SU-DHL-6 (cell line): ENCODE results near the gene PHF24.

Source experiments
- H2AFZ ChIP-seq: fragments of 200-600 bp; sonication (generic); 2 replicates; pipeline ENCODE4 v1.6.1; 2014; ENCODE audit warnings: low read depth, mild to moderate bottlenecking, moderate library complexity, mixed read lengths, antibody characterized with exemption, low read length; ENCODE audit not compliant: severe bottlenecking
- H3F3A ChIP-seq: fragments of 200-600 bp; shearing (Covaris generic); 2 replicates; pipeline ENCODE4 v1.6.0; 2016; ENCODE audit warnings: antibody characterized with exemption, mild to moderate bottlenecking; ENCODE audit not compliant: insufficient read depth
- H3K27ac ChIP-seq: fragments of 200-600 bp; sonication (generic); 2 replicates; pipeline ENCODE4 v1.5.1; 2016; ENCODE audit warnings: low read depth, mild to moderate bottlenecking, low read length, moderate library complexity, mixed read lengths
- H3K27me3 ChIP-seq: fragments of 200-600 bp; sonication (generic), shearing (Covaris generic); 2 replicates; pipeline ENCODE4 v1.6.0; 2014; ENCODE audit warnings: mild to moderate bottlenecking, low read length
- H3K36me3 ChIP-seq: fragments of 200-600 bp; sonication (generic); 2 replicates; pipeline ENCODE4 v1.6.1; 2014; ENCODE audit warnings: mild to moderate bottlenecking, low read length, mixed read lengths
- H3K4me2 ChIP-seq: fragments of 300-600, 200-600 bp; shearing (Covaris generic), sonication (generic); 2 replicates; pipeline ENCODE4 v1.6.0; 2014; ENCODE audit warnings: low read length, low read depth, mild to moderate bottlenecking; ENCODE audit not compliant: poor library complexity, severe bottlenecking
- H3K4me3 ChIP-seq: fragments of 200-600 bp; sonication (generic); 2 replicates; pipeline ENCODE4 v1.5.1; 2014; ENCODE audit warnings: antibody characterized with exemption, low read length, mild to moderate bottlenecking, mixed read lengths; ENCODE audit not compliant: insufficient read depth, poor library complexity, severe bottlenecking
- H3K79me2 ChIP-seq: fragments of 200-600 bp; sonication (generic); 2 replicates; pipeline ENCODE4 v1.6.1; 2014; ENCODE audit warnings: mild to moderate bottlenecking, low read length, moderate library complexity; ENCODE audit not compliant: insufficient read depth
- H3K9ac ChIP-seq: fragments of 200-600 bp; sonication (generic); 2 replicates; pipeline ENCODE4 v1.7.0; 2014; ENCODE audit warnings: mild to moderate bottlenecking, low read length
- H3K9me2 ChIP-seq: fragments of 200-600 bp; sonication (generic); replicated peaks from 2 replicates; pipeline ENCODE4 v1.6.1; 2014; ENCODE audit warnings: low read length; ENCODE audit not compliant: insufficient read depth
- H3K9me3 ChIP-seq: fragments of 200-600 bp; sonication (generic); 2 replicates; pipeline ENCODE4 v1.6.1; 2014; ENCODE audit warnings: low read length, mixed read lengths; ENCODE audit not compliant: insufficient read depth
- H4K20me1 ChIP-seq: fragments of 200-600 bp; sonication (generic); 2 replicates; pipeline ENCODE4 v1.6.1; 2014; ENCODE audit warnings: low read depth, mild to moderate bottlenecking, antibody characterized with exemption, low read length, moderate library complexity, mixed read lengths
- CTCF ChIP-seq: fragments of 200-600 bp; sonication (generic); IDR thresholded peaks from one replicate; pipeline ENCODE4 v1.5.1; 2017; ENCODE audit warnings: antibody characterized with exemption, mild to moderate bottlenecking, low read length, moderate library complexity; ENCODE audit not compliant: insufficient read depth, poor library complexity, severe bottlenecking
- EZH2phosphoT487 ChIP-seq: fragments of 200-600 bp; sonication (generic), shearing (Covaris generic); conservative IDR thresholded peaks from 2 replicates; pipeline ENCODE4 v1.6.1; 2018; ENCODE audit warnings: mild to moderate bottlenecking, antibody characterized with exemption, low read length, moderate library complexity, mixed read lengths

Gene PHF24

GRCh38 chr9:34988218-34989002 lies 30.3 kb downstream of the PHF24 start:
- no peaks in the 10 kb centered on the region for H4K20me1 ChIP-seq
- TF ChIP-seq CTCF: no peak
- no peak overlapping the region for H3K27ac ChIP-seq
- H2AFZ ChIP-seq: peak overlapping the region; percentile 82
- no peaks in the 10 kb centered on the region for H3K27me3 ChIP-seq
- peak overlapping the region; percentile 65 for H3K4me2 ChIP-seq
- no peaks in the 10 kb centered on the region for H3K9me3 ChIP-seq
- no peaks in the 10 kb centered on the region for H3F3A ChIP-seq
- H3K4me3 ChIP-seq: peak overlapping the region; percentile 63
- H3K79me2 ChIP-seq: no peaks in the 10 kb centered on the region
- no peaks in the 10 kb centered on the region for H3K9me2 ChIP-seq
- H3K9ac ChIP-seq: peak overlapping the region; percentile 60
- no peaks in the 10 kb centered on the region for H3K36me3 ChIP-seq

GRCh38 chr9:34989003-34989945 lies 31.2 kb downstream of the PHF24 start, which contains the start of gene DNAJB5:
Gene DNAJB5, plus strand, starts transcription at chr9:34989745. Its CDS starts 886 bp downstream, at chr9:34990631.
- H3K27ac ChIP-seq: 0 out of 2 replicates have a peak within 1 kb of the TSS, but pooled peaks have one; percentile 3
- H3K36me3 ChIP-seq: no peaks in the 10 kb centered on the region
- H3F3A ChIP-seq: no peaks in the 10 kb centered on the region
- H3K9me3 ChIP-seq: no peaks in the 10 kb centered on the region
- peak within 1 kb of the TSS; percentile 78 for H3K4me3 ChIP-seq
- no peaks in the 10 kb centered on the region for H4K20me1 ChIP-seq
- H3K4me2 ChIP-seq: peak within 1 kb of the TSS; percentile 65
- no peaks in the 10 kb centered on the region for H3K9me2 ChIP-seq
- H3K79me2 ChIP-seq: no peaks in the 10 kb centered on the region
- H2AFZ ChIP-seq: peak within 1 kb of the TSS; percentile 82
- H3K9ac ChIP-seq: peak within 1 kb of the TSS; percentile 72
- TF ChIP-seq EZH2phosphoT487 (no peak), CTCF (no peak)
- no peaks in the 10 kb centered on the region for H3K27me3 ChIP-seq

GRCh38 chr9:34989946-34990635 lies 32.0 kb downstream of the PHF24 start:
- Histone ChIP-seq H3K9ac (peak overlapping the region; percentile 72), H3K27ac (no peak overlapping the region), H4K20me1 (no peaks in the 10 kb centered on the region), H3K36me3 (no peaks in the 10 kb centered on the region), H3K9me2 (no peaks in the 10 kb centered on the region), H3K27me3 (no peaks in the 10 kb centered on the region), H3K4me2 (peak overlapping the region; percentile 60), H2AFZ (peak overlapping the region; percentile 78), H3F3A (no peaks in the 10 kb centered on the region), H3K79me2 (no peaks in the 10 kb centered on the region), H3K9me3 (no peaks in the 10 kb centered on the region), H3K4me3 (peak overlapping the region; percentile 78)
- TF ChIP-seq EZH2phosphoT487: no peak
- no peak for TF ChIP-seq CTCF
